Coronary artery (tissue), 2 donors: ENCODE data around the gene NGDN.

Experiments
- DNase-seq: peaks from one replicate; pipeline ENCODE4 v3.0.0-alpha.2; 2017; ENCODE audit warnings: low spot score
- H3K27ac ChIP-seq, 2 donors: fragments of 200-600 bp; sonication (generic); one replicate each; pipeline ENCODE4 v1.5.1; 2016 to 2019
- H3K4me3 ChIP-seq: fragments of 200-600 bp; sonication (generic); 2 replicates; pipeline ENCODE4 v1.5.1; 2016; ENCODE audit warnings: mild to moderate bottlenecking, moderate library complexity
- TF ChIP-seq, protein P1 (sequence below): fragments of 200-600 bp; sonication (generic); IDR thresholded peaks from one replicate; pipeline ENCODE4 v1.5.1; 2019; ENCODE audit warnings: antibody characterized with exemption

NGDN gene

DNA sequence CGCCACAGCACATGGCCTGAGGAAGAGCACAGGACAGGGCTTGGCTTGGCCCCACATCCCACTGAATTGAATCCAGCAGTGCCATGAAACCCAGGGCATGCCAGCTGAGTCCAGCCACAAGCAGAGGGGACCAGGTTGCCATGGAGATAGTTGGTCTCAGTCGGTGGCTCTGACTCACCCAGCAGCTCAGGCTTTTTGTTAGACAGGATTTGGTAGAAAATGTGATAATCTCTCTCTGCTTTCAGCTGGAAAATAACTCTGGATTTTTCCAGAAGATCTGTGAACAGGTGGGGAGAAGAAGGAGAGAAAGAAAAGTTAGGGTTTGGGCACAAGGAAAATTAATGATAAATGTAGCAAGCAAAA is 38.8 kb upstream of the NGDN start:
- DNase-seq, result no peak
- H3K4me3 ChIP-seq, result no peak overlapping the region
- TF ChIP-seq, protein P1, sequence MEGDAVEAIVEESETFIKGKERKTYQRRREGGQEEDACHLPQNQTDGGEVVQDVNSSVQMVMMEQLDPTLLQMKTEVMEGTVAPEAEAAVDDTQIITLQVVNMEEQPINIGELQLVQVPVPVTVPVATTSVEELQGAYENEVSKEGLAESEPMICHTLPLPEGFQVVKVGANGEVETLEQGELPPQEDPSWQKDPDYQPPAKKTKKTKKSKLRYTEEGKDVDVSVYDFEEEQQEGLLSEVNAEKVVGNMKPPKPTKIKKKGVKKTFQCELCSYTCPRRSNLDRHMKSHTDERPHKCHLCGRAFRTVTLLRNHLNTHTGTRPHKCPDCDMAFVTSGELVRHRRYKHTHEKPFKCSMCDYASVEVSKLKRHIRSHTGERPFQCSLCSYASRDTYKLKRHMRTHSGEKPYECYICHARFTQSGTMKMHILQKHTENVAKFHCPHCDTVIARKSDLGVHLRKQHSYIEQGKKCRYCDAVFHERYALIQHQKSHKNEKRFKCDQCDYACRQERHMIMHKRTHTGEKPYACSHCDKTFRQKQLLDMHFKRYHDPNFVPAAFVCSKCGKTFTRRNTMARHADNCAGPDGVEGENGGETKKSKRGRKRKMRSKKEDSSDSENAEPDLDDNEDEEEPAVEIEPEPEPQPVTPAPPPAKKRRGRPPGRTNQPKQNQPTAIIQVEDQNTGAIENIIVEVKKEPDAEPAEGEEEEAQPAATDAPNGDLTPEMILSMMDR, result no peak
- H3K27ac ChIP-seq, result no peak overlapping the region

DNA sequence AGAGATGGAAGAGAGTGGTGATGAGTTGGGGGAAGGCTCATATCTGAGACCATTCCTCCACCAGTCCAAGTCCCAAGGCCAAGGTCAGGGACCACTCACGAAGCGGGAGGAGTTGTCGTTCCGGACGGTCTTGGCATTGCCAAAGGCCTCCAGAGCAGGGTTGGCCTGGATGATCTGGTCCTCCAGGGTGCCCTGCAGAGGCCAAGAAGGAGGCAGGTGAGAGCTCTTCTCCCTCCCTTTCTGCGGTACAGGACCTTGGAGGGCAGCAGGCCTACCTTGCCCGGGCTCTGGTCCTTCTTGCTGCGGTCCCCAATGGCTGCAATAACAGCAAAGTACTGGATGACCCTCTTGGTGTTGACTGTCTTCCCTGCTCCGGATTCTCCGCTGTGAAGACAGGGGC is 38.0 kb upstream of the NGDN start:
- TF ChIP-seq, protein P1, result no peak
- Histone ChIP-seq H3K27ac (no peak overlapping the region), H3K4me3 (no peak overlapping the region)
- DNase-seq, result no peak

DNA sequence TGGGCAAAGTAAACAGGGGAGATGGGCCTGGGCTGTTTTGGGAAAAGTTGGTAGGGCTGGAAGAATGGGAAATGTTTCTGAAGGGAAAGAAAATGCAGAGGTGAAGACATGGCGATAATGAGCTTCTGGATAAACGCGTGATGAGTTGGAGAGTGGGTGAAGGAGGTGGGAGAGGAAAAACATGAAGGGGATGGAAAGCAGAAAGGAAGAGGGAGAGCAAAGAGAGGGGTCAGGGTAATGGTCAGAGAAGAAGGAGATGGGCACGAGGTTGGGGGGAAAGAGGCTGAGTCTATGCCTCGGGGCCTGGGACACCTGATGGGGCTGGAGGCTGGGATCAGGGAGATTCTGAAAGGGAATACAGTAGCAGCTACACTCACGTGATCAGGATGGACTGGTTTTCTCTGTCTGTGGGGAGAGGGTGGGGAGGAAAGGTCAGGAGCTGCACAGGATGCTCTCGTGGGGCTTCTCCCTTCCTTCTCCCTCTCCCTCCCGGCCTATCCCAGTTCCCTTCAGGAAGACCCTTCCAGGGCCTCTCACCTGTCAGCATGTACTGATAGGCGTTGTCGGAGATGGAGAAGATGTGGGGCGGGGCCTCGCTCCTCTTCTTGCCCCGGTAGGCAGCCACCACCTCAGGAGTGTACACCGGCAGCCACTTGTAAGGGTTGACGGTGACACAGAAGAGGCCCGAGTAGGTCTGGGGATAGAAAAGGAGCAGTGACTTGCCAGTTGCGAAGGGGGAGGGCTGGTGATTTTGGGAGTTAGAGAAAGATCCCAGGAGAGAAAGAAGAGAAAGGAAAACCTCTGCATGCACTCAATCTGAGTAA is 37.2 kb upstream of the NGDN start:
- DNase-seq, result no peak
- Histone ChIP-seq H3K4me3 (no peak overlapping the region), H3K27ac (no peak overlapping the region)
- TF ChIP-seq, protein P1, result no peak

DNA sequence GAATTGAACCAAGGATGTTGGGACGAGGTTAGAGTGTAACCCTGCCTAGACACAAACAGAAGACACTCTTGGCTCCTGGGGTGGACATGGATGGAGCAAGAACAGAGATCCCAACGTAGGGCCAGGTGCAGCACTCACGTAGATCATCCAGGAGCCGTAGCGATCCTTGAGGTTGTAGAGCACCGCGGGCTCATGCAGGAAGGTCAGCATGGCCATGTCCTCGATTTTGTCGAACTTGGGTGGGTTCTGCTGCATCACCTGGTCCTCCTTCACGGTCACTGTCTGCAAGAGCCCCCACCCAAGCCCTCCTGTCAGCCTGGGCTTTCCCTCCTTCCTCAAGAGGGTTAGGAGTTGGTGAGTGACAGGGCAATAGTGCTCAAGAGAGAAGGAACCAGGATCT is 36.6 kb upstream of the NGDN start:
- no peak for DNase-seq
- TF ChIP-seq, protein P1, result no peak
- Histone ChIP-seq H3K27ac (no peak overlapping the region), H3K4me3 (no peak overlapping the region)

DNA sequence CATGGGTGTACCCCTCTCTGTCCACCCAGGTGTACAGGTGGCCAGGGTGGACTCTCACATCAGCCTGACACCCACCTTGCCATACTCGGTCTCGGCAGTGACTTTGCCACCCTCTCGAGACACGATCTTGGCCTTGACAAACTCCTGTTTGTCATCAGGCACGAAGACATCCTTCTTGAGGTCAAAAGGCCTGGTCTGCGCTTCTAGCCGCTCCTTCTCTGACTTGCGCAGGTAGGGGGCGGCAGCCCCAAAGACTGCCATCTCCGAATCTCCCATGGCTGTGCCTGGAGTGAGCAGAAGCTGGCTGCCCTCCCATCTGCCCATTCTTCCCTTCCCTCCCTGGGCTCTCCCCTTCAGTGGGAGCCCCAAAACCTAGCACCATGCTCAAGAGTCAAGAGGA is 36.0 kb upstream of the NGDN start:
- peak; percentile 53 for DNase-seq
- Histone ChIP-seq H3K27ac (no peak overlapping the region), H3K4me3 (no peak overlapping the region)
- TF ChIP-seq, protein P1, result no peak

DNA sequence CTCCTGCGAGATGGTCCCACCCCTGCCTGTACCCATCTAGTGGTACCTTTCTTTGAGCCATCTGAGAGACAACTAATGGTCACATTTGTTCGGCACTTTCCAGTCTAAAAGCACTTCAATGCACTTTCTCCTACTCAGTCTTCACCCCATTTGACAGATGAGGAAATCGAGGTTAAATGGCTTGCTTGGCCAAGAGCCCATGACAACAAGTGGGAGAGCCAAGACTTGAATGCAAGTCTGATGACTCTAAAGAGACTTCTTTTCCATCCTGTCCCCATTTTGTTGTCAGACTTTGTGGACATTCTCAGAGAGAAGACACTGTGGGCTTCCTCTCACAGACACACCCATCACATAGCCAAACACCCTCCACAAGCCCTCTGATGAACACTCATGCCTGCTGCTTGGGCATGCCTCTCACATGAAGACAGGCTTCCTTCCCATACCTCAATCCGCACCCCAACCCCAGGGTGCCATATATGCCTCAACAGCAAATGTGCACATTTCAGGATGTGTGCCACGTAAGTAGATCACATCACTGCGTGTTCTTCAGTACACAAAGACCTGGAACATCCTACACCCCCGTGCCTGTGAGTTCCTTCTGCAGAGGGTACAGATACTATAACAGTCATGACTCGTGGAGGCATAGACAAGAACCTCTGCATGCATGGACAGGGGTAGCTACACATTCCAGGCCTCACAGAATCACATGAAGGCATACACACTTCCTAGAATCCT is 34.8 kb upstream of the NGDN start:
- Histone ChIP-seq H3K4me3 (no peak overlapping the region), H3K27ac (no peak overlapping the region)
- TF ChIP-seq, protein P1, result no peak
- DNase-seq, result peak; percentile 50
